Endodermal cell (in vitro differentiated cells): ENCODE results near the gene NRXN3. TPM values are rescaled to one million over a fixed set of nuclear protein-coding genes. Genes with fewer than 3 reads are reported as not detected.

ENCODE experiments used
- DNase-seq: peaks from one replicate; pipeline ENCODE4 v3.0.0-alpha.2; 2017
- H3K27ac ChIP-seq: 2 replicates; pipeline ENCODE4 v1.5.1; 2013; ENCODE audit warnings: mild to moderate bottlenecking, low read depth, low read length, moderate library complexity
- H3K27me3 ChIP-seq: 2 replicates; pipeline ENCODE4 v1.6.1; 2013; ENCODE audit warnings: mild to moderate bottlenecking, low read length, moderate library complexity; ENCODE audit not compliant: insufficient read depth, control insufficient read depth, poor library complexity, severe bottlenecking
- H3K36me3 ChIP-seq: 2 replicates; pipeline ENCODE4 v1.7.0; 2013; ENCODE audit warnings: mild to moderate bottlenecking, low read length, moderate library complexity; ENCODE audit not compliant: control insufficient read depth, insufficient read depth
- H3K4me1 ChIP-seq: one replicate; pipeline ENCODE4 v1.7.0; 2013; ENCODE audit warnings: low read length; ENCODE audit not compliant: control insufficient read depth, insufficient read depth
- H3K4me3 ChIP-seq: 2 replicates; pipeline ENCODE4 v1.5.1; 2013; ENCODE audit warnings: mild to moderate bottlenecking, low read length, moderate library complexity
- H3K9ac ChIP-seq: 2 replicates; pipeline ENCODE4 v1.6.1; 2013; ENCODE audit warnings: mild to moderate bottlenecking, low read length, moderate library complexity; ENCODE audit not compliant: poor library complexity, severe bottlenecking; ENCODE audit errors: extremely low read depth
- H3K9me3 ChIP-seq: 2 replicates; pipeline ENCODE4 v1.6.1; 2013; ENCODE audit warnings: mild to moderate bottlenecking, low read length, moderate library complexity; ENCODE audit not compliant: control insufficient read depth
- H3K27ac Mint-ChIP-seq: 2 replicates; pipeline ENCODE4 v1.8.0; 2020; ENCODE audit warnings: mixed read lengths
- H3K27me3 Mint-ChIP-seq: 2 replicates; pipeline ENCODE4 v1.8.0; 2021; ENCODE audit warnings: mild to moderate bottlenecking, mixed read lengths; ENCODE audit not compliant: insufficient read depth
- H3K36me3 Mint-ChIP-seq: 2 replicates; pipeline ENCODE4 v1.8.0; 2020; ENCODE audit warnings: low read depth, mixed read lengths
- H3K4me1 Mint-ChIP-seq: 2 replicates; pipeline ENCODE4 v1.8.0; 2020; ENCODE audit warnings: mixed read lengths
- H3K4me3 Mint-ChIP-seq: 2 replicates; pipeline ENCODE4 v1.8.0; 2020; ENCODE audit warnings: mild to moderate bottlenecking, moderate library complexity, mixed read lengths
- H3K9me3 Mint-ChIP-seq: 2 replicates; pipeline ENCODE4 v1.8.0; 2020; ENCODE audit warnings: mild to moderate bottlenecking, mixed read lengths
- WGBS, 2 experiments: methylation state at CpG; one replicate each; pipeline versions ENCODE4 v1.1.5 to v1.1.7; 2013; ENCODE audit warnings: missing lambda C conversion rate in 2 of 2, mixed read lengths in 1 of 2; ENCODE audit not compliant: insufficient coverage in 1 of 2, insufficient read length in 1 of 2; 5-methylcytosine and 5-hydroxymethylcytosine counted together
- total RNA-seq, 2 donors: library from RNA; stranded (reverse); fragmentation: NEBNext Ultra II Directional in 1 of 2; extraction: Animal tissue kit (Norgen Biotek cat#: 25700) in 1 of 2; gene quantifications; 2 replicates in 1 of 2; 3 replicates in 1 of 2; pipeline ENCODE4 v1.2.1, GENCODE V29; 2021
- TF ChIP-seq, protein P1 (sequence below): fragments of 200-600 bp; sonication (generic); conservative IDR thresholded peaks from 2 replicates; pipeline ENCODE4 v1.5.0; 2021; ENCODE audit warnings: antibody characterized with exemption, mild to moderate bottlenecking

NRXN3 gene
- total RNA-seq, 2 donors from 2014 or later, result 20.9 to 21.4 TPM

- H3K4me3 ChIP-seq, result no peak overlapping the region
- TF ChIP-seq, protein P1, sequence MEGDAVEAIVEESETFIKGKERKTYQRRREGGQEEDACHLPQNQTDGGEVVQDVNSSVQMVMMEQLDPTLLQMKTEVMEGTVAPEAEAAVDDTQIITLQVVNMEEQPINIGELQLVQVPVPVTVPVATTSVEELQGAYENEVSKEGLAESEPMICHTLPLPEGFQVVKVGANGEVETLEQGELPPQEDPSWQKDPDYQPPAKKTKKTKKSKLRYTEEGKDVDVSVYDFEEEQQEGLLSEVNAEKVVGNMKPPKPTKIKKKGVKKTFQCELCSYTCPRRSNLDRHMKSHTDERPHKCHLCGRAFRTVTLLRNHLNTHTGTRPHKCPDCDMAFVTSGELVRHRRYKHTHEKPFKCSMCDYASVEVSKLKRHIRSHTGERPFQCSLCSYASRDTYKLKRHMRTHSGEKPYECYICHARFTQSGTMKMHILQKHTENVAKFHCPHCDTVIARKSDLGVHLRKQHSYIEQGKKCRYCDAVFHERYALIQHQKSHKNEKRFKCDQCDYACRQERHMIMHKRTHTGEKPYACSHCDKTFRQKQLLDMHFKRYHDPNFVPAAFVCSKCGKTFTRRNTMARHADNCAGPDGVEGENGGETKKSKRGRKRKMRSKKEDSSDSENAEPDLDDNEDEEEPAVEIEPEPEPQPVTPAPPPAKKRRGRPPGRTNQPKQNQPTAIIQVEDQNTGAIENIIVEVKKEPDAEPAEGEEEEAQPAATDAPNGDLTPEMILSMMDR, result no peak
- no peaks in the 10 kb centered on the region for H3K4me1 ChIP-seq
- Mint-ChIP-seq H3K27ac (no peak overlapping the region), H3K27me3 (no peaks in the 10 kb centered on the region), H3K9me3 (no peaks in the 10 kb centered on the region), H3K4me1 (peaks cover 28% of the 10 kb centered on the region), H3K4me3 (no peak overlapping the region), H3K36me3 (no peaks in the 10 kb centered on the region)
- no peak overlapping the region for H3K27ac ChIP-seq
- DNase-seq, result no peak
- no peaks in the 10 kb centered on the region for H3K27me3 ChIP-seq
- H3K9ac ChIP-seq, result no peak overlapping the region
- no peaks in the 10 kb centered on the region for H3K9me3 ChIP-seq
- no peaks in the 10 kb centered on the region for H3K36me3 ChIP-seq
- WGBS, 2 experiments, result 88 to 100% methylated on average over 2 of the region's 2 CpGs
Observed at GRCh38 chr14:79855789-79856188, 1685.6 kb downstream of the NRXN3 start.

DNA sequence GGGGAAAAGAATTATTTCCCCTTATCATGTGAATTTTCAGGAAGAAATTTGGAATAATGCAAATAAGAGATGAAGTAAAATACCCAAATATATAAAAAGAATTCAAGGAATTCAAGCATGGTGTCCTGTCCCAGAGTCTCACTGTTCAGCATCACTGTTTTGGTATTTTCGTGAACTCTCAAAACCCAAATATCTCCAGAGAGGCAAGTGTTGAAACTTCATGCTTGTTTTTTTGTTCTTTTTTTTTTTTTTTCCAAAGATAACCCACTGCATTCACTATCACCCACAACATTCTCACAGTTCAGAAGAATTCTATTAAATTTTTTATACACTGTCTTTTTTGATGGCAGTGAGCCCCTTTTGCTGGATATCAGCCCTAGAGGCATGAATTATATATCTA, 1686.2 kb downstream of the NRXN3 start:
- Histone ChIP-seq H3K4me1 (no peaks in the 10 kb centered on the region), H3K9ac (no peak overlapping the region), H3K4me3 (no peak overlapping the region), H3K27ac (no peak overlapping the region), H3K27me3 (peaks cover under 1% of the 10 kb centered on the region), H3K36me3 (no peaks in the 10 kb centered on the region), H3K9me3 (no peaks in the 10 kb centered on the region)
- TF ChIP-seq, protein P1, result no peak
- Mint-ChIP-seq H3K27me3 (peaks cover 2% of the 10 kb centered on the region), H3K27ac (no peak overlapping the region), H3K4me1 (peaks cover 28% of the 10 kb centered on the region), H3K36me3 (peaks cover 2% of the 10 kb centered on the region), H3K9me3 (no peaks in the 10 kb centered on the region), H3K4me3 (no peak overlapping the region)
- WGBS, 2 experiments, result 92% methylated on average over 1 of the region's 1 CpG; no CpG with 5 or more reads in 1 of the 2 experiments
- DNase-seq, result no peak

DNA sequence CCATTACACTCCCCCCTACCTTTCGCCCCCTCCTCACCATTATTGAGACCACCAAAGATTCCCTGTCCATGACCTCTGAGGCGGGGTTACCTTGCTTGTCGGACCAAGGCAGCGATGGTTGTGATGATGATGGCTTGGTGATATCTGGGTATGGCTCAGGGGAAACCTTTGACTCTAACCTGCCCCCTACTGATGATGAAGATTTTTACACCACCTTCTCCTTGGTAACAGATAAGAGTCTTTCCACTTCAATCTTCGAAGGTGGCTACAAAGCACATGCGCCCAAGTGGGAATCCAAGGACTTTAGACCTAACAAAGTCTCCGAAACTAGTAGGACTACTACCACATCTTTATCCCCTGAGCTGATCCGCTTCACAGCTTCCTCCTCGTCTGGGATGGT, 1690.9 kb downstream of the NRXN3 start:
- no peak overlapping the region for H3K27ac ChIP-seq
- Mint-ChIP-seq H3K4me3 (no peak overlapping the region), H3K36me3 (peaks cover 11% of the 10 kb centered on the region), H3K4me1 (peaks cover 16% of the 10 kb centered on the region), H3K9me3 (no peaks in the 10 kb centered on the region), H3K27me3 (peaks cover 20% of the 10 kb centered on the region), H3K27ac (no peak overlapping the region)
- H3K4me1 ChIP-seq, result no peaks in the 10 kb centered on the region
- peak; percentile 71 for DNase-seq
- no peak overlapping the region for H3K9ac ChIP-seq
- TF ChIP-seq, protein P1, result peak; percentile 69
- H3K9me3 ChIP-seq, result no peaks in the 10 kb centered on the region
- 88 to 90% methylated on average over 4 to 7 of the region's 9 CpGs for WGBS, 2 experiments
- H3K4me3 ChIP-seq, result no peak overlapping the region
- H3K27me3 ChIP-seq, result peaks cover 19% of the 10 kb centered on the region
- H3K36me3 ChIP-seq, result no peaks in the 10 kb centered on the region
